Neural cell (in vitro differentiated cells): ENCODE measurements around the gene FGF14. TPM values are rescaled to one million over a fixed set of nuclear protein-coding genes. Genes with fewer than 3 reads are reported as not detected.
A peak's percentile ranks its signal among the peaks of the same experiment; 100 is the strongest.

Experiments
- H2AFZ ChIP-seq: fragments of 200-600, 300-800 bp; sonication (generic), shearing (Covaris generic); 2 replicates; pipeline ENCODE4 v1.6.0; 2014; ENCODE audit warnings: low read depth, mild to moderate bottlenecking, antibody characterized with exemption, low read length, moderate library complexity
- H3F3A ChIP-seq: fragments of 200-600 bp; shearing (Covaris generic); 2 replicates; pipeline ENCODE4 v1.6.1; 2016; ENCODE audit warnings: mild to moderate bottlenecking, moderate library complexity, mixed read lengths, antibody characterized with exemption, low read length; ENCODE audit not compliant: insufficient read depth, poor library complexity, severe bottlenecking
- H3K27ac ChIP-seq: fragments of 200-600, 300-800 bp; sonication (generic), shearing (Covaris generic); 2 replicates; pipeline ENCODE4 v1.5.1; 2014; ENCODE audit warnings: mild to moderate bottlenecking, low read length, moderate library complexity
- H3K27me3 ChIP-seq: fragments of 300-800, 200-600 bp; sonication (generic), shearing (Covaris generic); 2 replicates; pipeline ENCODE4 v1.6.0; 2014; ENCODE audit warnings: mild to moderate bottlenecking, low read depth, low read length, moderate library complexity; ENCODE audit not compliant: insufficient read depth
- H3K36me3 ChIP-seq: fragments of 300-800, 200-600 bp; sonication (generic), shearing (Covaris generic); 2 replicates; pipeline ENCODE4 v1.5.1; 2014; ENCODE audit warnings: mild to moderate bottlenecking, antibody characterized with exemption, low read length, moderate library complexity; ENCODE audit not compliant: insufficient read depth
- H3K4me2 ChIP-seq: fragments of 300-800, 200-600 bp; sonication (generic), shearing (Covaris generic); 2 replicates; pipeline ENCODE4 v1.6.0; 2014; ENCODE audit warnings: mild to moderate bottlenecking, low read length
- H3K4me3 ChIP-seq: fragments of 300-800, 200-600 bp; sonication (generic), shearing (Covaris generic); 2 replicates; pipeline ENCODE4 v1.5.1; 2014; ENCODE audit warnings: mild to moderate bottlenecking, low read length, moderate library complexity
- H3K79me2 ChIP-seq: fragments of 200-600 bp; shearing (Covaris generic); replicated peaks from 2 replicates; pipeline ENCODE4 v1.6.0; 2014; ENCODE audit warnings: mild to moderate bottlenecking, low read length, moderate library complexity; ENCODE audit not compliant: insufficient read depth
- H3K9ac ChIP-seq: fragments of 300-800, 200-600 bp; sonication (generic), shearing (Covaris generic); 2 replicates; pipeline ENCODE4 v1.6.1; 2016; ENCODE audit warnings: mild to moderate bottlenecking, low read length, mixed read lengths
- H3K9me2 ChIP-seq: fragments of 200-600 bp; shearing (Covaris generic); 2 replicates; pipeline ENCODE4 v1.6.1; 2016; ENCODE audit warnings: mild to moderate bottlenecking, low read length, mixed read lengths; ENCODE audit not compliant: insufficient read depth
- H3K9me3 ChIP-seq: fragments of 200-600, 300-800 bp; sonication (generic), shearing (Covaris generic); 2 replicates; pipeline ENCODE4 v1.6.1; 2016; ENCODE audit warnings: mild to moderate bottlenecking, mixed run types, low read length, moderate library complexity, mixed read lengths
- H4K20me1 ChIP-seq: fragments of 200-600 bp; shearing (Covaris generic); 2 replicates; pipeline ENCODE4 v1.6.1; 2016; ENCODE audit warnings: mild to moderate bottlenecking, mixed run types; ENCODE audit not compliant: insufficient read depth
- EP300 ChIP-seq: fragments of 450-650 bp; conservative IDR thresholded peaks from 2 replicates; pipeline ENCODE4 v1.6.1; 2014; ENCODE audit warnings: antibody characterized with exemption, mild to moderate bottlenecking, moderate library complexity; ENCODE audit not compliant: poor library complexity, severe bottlenecking
- EZH2 ChIP-seq: fragments of 200-600, 300-800 bp; shearing (Covaris generic), sonication (generic); IDR thresholded peaks from 2 replicates; pipeline ENCODE4 v1.6.1; 2014; ENCODE audit warnings: antibody characterized with exemption, low read length, borderline replicate concordance, mild to moderate bottlenecking; ENCODE audit not compliant: insufficient read depth, poor library complexity, severe bottlenecking
- MXI1 ChIP-seq: fragments of 450-650 bp; conservative IDR thresholded peaks from 2 replicates; pipeline ENCODE4 v1.6.1; 2014; ENCODE audit warnings: antibody characterized with exemption, mild to moderate bottlenecking; ENCODE audit not compliant: poor library complexity, severe bottlenecking
- POLR2AphosphoS5 ChIP-seq: IDR thresholded peaks from 2 replicates; pipeline ENCODE4 v1.6.1; 2012
- RAD21 ChIP-seq: fragments of 450-650 bp; conservative IDR thresholded peaks from 2 replicates; pipeline ENCODE4 v1.6.1; 2014; ENCODE audit warnings: antibody characterized with exemption, mild to moderate bottlenecking, moderate library complexity
- SMC3 ChIP-seq: fragments of 450-650 bp; conservative IDR thresholded peaks from 2 replicates; pipeline ENCODE4 v1.6.1; 2014; ENCODE audit warnings: antibody characterized with exemption, mild to moderate bottlenecking, moderate library complexity; ENCODE audit not compliant: poor library complexity
- TAF1 ChIP-seq: IDR thresholded peaks from 2 replicates; pipeline ENCODE4 v1.6.1; 2012; ENCODE audit warnings: low read depth
- polyA plus RNA-seq: library from polyadenylated mRNA; depleted of rRNA; stranded (reverse); fragments of >200 nt; gene quantifications from 2 replicates; pipeline ENCODE4 v1.2.3, GENCODE V29; 2014
- TF ChIP-seq, protein P1 (sequence below): fragments of 450-650 bp; IDR thresholded peaks from 2 replicates; pipeline ENCODE4 v1.5.1; 2014; ENCODE audit warnings: antibody characterized with exemption, mild to moderate bottlenecking, moderate library complexity; ENCODE audit not compliant: poor library complexity, severe bottlenecking
- TF ChIP-seq, protein P2 (sequence below): IDR thresholded peaks from 2 replicates; pipeline ENCODE4 v1.6.1; 2012; ENCODE audit warnings: borderline replicate concordance

Gene FGF14
- polyA plus RNA-seq, 1 donor from 2014 or later: 36.4 TPM

GRCh38 chr13:101717353-101717752 is 684.5 kb downstream of the FGF14 start:
- Histone ChIP-seq H3F3A (no peaks in the 10 kb centered on the region), H3K4me2 (no peak overlapping the region)

DNA sequence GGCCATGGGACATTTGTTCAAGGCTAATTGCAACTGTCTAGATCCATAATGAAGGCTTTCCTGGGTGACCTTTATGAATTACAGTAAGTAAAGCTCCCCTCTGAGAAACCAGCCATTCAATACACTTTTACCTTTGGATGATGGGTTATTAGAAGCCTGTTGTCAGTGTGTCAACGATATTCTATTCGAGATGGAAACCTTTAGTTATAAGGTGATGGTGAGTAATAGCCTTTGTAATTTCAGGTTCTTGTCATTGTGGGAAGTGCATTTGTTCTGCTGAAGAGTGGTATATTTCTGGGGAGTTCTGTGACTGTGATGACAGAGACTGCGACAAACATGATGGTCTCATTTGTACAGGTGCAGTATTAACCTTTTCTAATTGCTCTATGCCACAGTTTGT is 687.7 kb downstream of the FGF14 start:
- H2AFZ ChIP-seq: no peak overlapping the region

More at GRCh38 chr13:101717353-101717752, 684.5 kb downstream of the FGF14 start:
- Histone ChIP-seq H3K79me2 (no peaks in the 10 kb centered on the region), H3K9ac (no peak overlapping the region), H2AFZ (no peak overlapping the region), H3K36me3 (no peaks in the 10 kb centered on the region), H4K20me1 (no peaks in the 10 kb centered on the region), H3K9me2 (no peaks in the 10 kb centered on the region), H3K27ac (no peak overlapping the region), H3K4me3 (no peak overlapping the region), H3K9me3 (no peaks in the 10 kb centered on the region), H3K27me3 (no peaks in the 10 kb centered on the region)
- no peak for TF ChIP-seq MXI1
- no peak for TF ChIP-seq RAD21
- no peak for TF ChIP-seq EP300

DNA sequence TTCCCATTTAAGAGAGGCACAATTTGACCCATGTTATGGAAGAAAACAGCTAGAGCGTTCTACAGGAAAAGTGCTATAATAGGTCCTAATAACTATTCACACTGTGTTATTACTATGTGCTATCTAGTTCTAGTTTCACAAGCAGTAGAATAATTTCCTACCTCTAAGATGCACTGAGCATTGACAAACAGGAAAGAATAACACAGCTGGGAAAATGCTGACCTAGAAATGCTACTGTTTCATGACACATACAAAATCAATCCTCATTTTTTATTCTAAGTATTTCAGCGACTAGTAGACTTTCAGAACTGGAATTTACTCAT is 689.9 kb downstream of the FGF14 start:
- Histone ChIP-seq H2AFZ (no peak overlapping the region), H3K4me2 (no peak overlapping the region), H3K4me3 (no peak overlapping the region), H3K27me3 (no peaks in the 10 kb centered on the region), H4K20me1 (no peaks in the 10 kb centered on the region), H3K9ac (no peak overlapping the region), H3K79me2 (no peaks in the 10 kb centered on the region), H3F3A (no peaks in the 10 kb centered on the region), H3K9me3 (no peaks in the 10 kb centered on the region), H3K27ac (no peak overlapping the region), H3K36me3 (no peaks in the 10 kb centered on the region), H3K9me2 (no peaks in the 10 kb centered on the region)
- TF ChIP-seq, protein P1, sequence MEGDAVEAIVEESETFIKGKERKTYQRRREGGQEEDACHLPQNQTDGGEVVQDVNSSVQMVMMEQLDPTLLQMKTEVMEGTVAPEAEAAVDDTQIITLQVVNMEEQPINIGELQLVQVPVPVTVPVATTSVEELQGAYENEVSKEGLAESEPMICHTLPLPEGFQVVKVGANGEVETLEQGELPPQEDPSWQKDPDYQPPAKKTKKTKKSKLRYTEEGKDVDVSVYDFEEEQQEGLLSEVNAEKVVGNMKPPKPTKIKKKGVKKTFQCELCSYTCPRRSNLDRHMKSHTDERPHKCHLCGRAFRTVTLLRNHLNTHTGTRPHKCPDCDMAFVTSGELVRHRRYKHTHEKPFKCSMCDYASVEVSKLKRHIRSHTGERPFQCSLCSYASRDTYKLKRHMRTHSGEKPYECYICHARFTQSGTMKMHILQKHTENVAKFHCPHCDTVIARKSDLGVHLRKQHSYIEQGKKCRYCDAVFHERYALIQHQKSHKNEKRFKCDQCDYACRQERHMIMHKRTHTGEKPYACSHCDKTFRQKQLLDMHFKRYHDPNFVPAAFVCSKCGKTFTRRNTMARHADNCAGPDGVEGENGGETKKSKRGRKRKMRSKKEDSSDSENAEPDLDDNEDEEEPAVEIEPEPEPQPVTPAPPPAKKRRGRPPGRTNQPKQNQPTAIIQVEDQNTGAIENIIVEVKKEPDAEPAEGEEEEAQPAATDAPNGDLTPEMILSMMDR: no peak
- TF ChIP-seq POLR2AphosphoS5: peak; percentile 65
- TF ChIP-seq, protein P2, sequence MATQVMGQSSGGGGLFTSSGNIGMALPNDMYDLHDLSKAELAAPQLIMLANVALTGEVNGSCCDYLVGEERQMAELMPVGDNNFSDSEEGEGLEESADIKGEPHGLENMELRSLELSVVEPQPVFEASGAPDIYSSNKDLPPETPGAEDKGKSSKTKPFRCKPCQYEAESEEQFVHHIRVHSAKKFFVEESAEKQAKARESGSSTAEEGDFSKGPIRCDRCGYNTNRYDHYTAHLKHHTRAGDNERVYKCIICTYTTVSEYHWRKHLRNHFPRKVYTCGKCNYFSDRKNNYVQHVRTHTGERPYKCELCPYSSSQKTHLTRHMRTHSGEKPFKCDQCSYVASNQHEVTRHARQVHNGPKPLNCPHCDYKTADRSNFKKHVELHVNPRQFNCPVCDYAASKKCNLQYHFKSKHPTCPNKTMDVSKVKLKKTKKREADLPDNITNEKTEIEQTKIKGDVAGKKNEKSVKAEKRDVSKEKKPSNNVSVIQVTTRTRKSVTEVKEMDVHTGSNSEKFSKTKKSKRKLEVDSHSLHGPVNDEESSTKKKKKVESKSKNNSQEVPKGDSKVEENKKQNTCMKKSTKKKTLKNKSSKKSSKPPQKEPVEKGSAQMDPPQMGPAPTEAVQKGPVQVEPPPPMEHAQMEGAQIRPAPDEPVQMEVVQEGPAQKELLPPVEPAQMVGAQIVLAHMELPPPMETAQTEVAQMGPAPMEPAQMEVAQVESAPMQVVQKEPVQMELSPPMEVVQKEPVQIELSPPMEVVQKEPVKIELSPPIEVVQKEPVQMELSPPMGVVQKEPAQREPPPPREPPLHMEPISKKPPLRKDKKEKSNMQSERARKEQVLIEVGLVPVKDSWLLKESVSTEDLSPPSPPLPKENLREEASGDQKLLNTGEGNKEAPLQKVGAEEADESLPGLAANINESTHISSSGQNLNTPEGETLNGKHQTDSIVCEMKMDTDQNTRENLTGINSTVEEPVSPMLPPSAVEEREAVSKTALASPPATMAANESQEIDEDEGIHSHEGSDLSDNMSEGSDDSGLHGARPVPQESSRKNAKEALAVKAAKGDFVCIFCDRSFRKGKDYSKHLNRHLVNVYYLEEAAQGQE: peak; percentile 81

More for the DNA sequence above, 687.7 kb downstream of the FGF14 start:
- Histone ChIP-seq H3K36me3 (no peaks in the 10 kb centered on the region), H3K9ac (peak overlapping the region; percentile 22), H3K9me2 (no peaks in the 10 kb centered on the region), H3K4me2 (peak overlapping the region; percentile 6), H3F3A (no peaks in the 10 kb centered on the region), H3K4me3 (peak overlapping the region; percentile 5), H4K20me1 (no peaks in the 10 kb centered on the region), H3K27me3 (no peaks in the 10 kb centered on the region), H3K27ac (peak overlapping the region; percentile 80), H3K9me3 (no peaks in the 10 kb centered on the region), H3K79me2 (no peaks in the 10 kb centered on the region)
- TF ChIP-seq RAD21 (peak; percentile 10), SMC3 (no peak), EP300 (peak; percentile 94), TAF1 (no peak), EZH2 (no peak), POLR2AphosphoS5 (peak; percentile 95)
